WERI-Rb-1 (cell line): ENCODE results near the gene KBTBD13.

Experiments used
- DNase-seq: peaks from one replicate; pipeline ENCODE4 v3.0.0-alpha.2; 2020
- H3K27ac ChIP-seq: fragments of 250-450 bp; sonication (Bioruptor Pico); 2 replicates; pipeline ENCODE4 v1.5.1; 2020; ENCODE audit warnings: mild to moderate bottlenecking, moderate library complexity
- H3K27me3 ChIP-seq: fragments of 250-450 bp; sonication (Bioruptor Pico); 2 replicates; pipeline ENCODE4 v1.5.1; 2021; ENCODE audit warnings: mild to moderate bottlenecking, low read depth, moderate library complexity; ENCODE audit not compliant: insufficient read depth, severe bottlenecking
- H3K36me3 ChIP-seq: fragments of 250-450 bp; sonication (Bioruptor Pico); 2 replicates; pipeline ENCODE4 v1.5.1; 2020; ENCODE audit warnings: mild to moderate bottlenecking, moderate library complexity
- H3K4me3 ChIP-seq: 2 replicates; pipeline ENCODE4 v1.5.1; 2011; ENCODE audit warnings: low read depth, mild to moderate bottlenecking, control low read depth, low read length
- H3K9me3 ChIP-seq: fragments of 250-450 bp; sonication (Bioruptor Pico); 2 replicates; pipeline ENCODE4 v1.5.1; 2021; ENCODE audit warnings: mild to moderate bottlenecking, moderate library complexity; ENCODE audit not compliant: severe bottlenecking
- TF ChIP-seq, protein P1 (sequence below): IDR thresholded peaks from 2 replicates; pipeline ENCODE4 v1.5.1; 2011; ENCODE audit warnings: low read depth, mild to moderate bottlenecking, control low read depth, inconsistent platforms, low read length

The KBTBD13 gene

DNA sequence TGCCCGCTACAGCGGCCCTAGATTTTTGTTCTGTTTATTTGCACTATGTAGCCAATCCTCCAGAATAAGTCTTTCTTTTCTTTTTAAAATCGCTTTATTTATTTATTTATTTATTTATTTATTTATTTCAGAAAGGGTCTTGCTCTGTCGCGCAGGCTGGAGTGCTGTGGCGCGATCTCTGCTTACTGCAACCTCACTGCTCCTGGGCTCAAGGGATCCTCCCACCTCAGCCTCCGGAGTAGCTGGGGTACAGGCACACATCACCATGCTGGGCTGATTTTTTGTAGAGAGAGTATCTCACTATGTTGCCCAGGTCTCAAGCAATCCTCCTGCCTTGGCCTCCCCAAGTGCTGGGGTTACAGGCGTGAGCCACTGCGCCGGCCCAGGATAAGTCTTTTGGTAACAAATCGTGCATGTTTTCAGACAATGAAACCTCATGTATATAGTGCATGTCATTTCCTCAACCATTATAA, 46.8 kb upstream of the KBTBD13 start:
- peak overlapping the region; percentile 82; the same call in 1 of the 2 replicates for H3K4me3 ChIP-seq
- TF ChIP-seq, protein P1, sequence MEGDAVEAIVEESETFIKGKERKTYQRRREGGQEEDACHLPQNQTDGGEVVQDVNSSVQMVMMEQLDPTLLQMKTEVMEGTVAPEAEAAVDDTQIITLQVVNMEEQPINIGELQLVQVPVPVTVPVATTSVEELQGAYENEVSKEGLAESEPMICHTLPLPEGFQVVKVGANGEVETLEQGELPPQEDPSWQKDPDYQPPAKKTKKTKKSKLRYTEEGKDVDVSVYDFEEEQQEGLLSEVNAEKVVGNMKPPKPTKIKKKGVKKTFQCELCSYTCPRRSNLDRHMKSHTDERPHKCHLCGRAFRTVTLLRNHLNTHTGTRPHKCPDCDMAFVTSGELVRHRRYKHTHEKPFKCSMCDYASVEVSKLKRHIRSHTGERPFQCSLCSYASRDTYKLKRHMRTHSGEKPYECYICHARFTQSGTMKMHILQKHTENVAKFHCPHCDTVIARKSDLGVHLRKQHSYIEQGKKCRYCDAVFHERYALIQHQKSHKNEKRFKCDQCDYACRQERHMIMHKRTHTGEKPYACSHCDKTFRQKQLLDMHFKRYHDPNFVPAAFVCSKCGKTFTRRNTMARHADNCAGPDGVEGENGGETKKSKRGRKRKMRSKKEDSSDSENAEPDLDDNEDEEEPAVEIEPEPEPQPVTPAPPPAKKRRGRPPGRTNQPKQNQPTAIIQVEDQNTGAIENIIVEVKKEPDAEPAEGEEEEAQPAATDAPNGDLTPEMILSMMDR: no peak
- no peak overlapping the region for H3K27ac ChIP-seq
- no peak for DNase-seq
- no peaks in the 10 kb centered on the region for H3K9me3 ChIP-seq
- peaks cover 8% of the 10 kb centered on the region; the same call in 1 of the 2 replicates for H3K36me3 ChIP-seq
- H3K27me3 ChIP-seq: no peaks in the 10 kb centered on the region

- H3K27ac ChIP-seq: no peak overlapping the region
- H3K9me3 ChIP-seq: no peaks in the 10 kb centered on the region
- DNase-seq: peak; percentile 83
- TF ChIP-seq, protein P1: peak; percentile 94
- H3K4me3 ChIP-seq: no peak overlapping the region; the same call in 1 of the 2 replicates
- no peaks in the 10 kb centered on the region for H3K36me3 ChIP-seq
- H3K27me3 ChIP-seq: no peaks in the 10 kb centered on the region
Observed at GRCh38 chr15:65032801-65033537, 43.6 kb upstream of the KBTBD13 start.

- Histone ChIP-seq H3K36me3 (no peaks in the 10 kb centered on the region), H3K27me3 (no peaks in the 10 kb centered on the region), H3K27ac (no peak overlapping the region), H3K4me3 (no peak overlapping the region; the same call in 1 of the 2 replicates), H3K9me3 (no peaks in the 10 kb centered on the region)
- DNase-seq: peak; percentile 34
- TF ChIP-seq, protein P1: peak; percentile 67
Observed at GRCh38 chr15:65033659-65034269, 42.8 kb upstream of the KBTBD13 start.

DNA sequence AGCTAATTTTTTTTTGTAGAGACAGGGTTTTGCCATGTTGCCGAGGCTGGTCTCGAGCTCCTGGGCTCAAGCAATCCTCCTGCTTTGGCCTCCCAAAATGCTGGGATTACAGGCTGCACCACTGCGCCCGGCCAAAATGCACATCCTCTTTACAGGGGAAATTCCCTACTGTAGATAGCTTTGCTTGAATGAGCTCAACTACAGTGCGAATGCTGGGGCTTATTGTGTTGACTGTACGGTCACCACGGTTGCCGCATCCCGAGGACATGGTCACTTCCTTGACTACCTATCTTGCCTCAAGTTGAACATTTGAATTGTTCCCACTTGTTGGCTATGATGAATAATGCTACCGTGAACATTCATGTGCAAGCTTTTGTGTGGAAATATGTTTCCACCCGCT, 41.8 kb upstream of the KBTBD13 start:
- no peak overlapping the region for H3K27ac ChIP-seq
- TF ChIP-seq, protein P1: no peak
- H3K36me3 ChIP-seq: no peaks in the 10 kb centered on the region
- H3K9me3 ChIP-seq: no peaks in the 10 kb centered on the region
- H3K4me3 ChIP-seq: no peak overlapping the region
- no peaks in the 10 kb centered on the region for H3K27me3 ChIP-seq
- DNase-seq: no peak

DNA sequence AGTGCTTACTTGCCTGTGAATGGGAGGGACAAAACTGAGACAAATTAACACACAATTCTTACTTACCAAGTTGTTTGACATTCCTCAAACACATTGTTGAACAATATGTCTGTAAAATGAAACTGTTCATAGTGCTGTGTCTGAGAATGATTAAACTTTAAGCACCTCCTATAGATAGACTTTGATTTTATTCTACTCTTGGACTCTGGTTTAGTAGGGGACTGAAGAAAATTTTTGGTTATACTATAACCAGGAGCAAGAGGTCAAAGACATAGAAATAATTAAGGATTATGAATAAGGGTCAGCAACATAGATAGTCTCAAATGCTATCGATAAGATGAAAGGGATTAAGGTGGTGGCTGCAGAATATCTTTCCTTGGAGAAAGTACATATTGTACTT, 39.2 kb upstream of the KBTBD13 start:
- no peak overlapping the region for H3K4me3 ChIP-seq
- H3K9me3 ChIP-seq: peaks cover 2% of the 10 kb centered on the region
- no peaks in the 10 kb centered on the region for H3K27me3 ChIP-seq
- no peaks in the 10 kb centered on the region for H3K36me3 ChIP-seq
- no peak for DNase-seq
- no peak overlapping the region for H3K27ac ChIP-seq
- TF ChIP-seq, protein P1: no peak
